Fibroblast of skin of left biceps (primary cell): Measurements from ENCODE around the gene LRRC38.
"Not testable (repeated sequence)": the region's sequence is repeated elsewhere in the genome, so short reads cannot be mapped to it uniquely, and the experiment has no call there.

Source experiments
- DNase-seq, 2 experiments: peaks; one replicate each; pipeline ENCODE4 v3.0.0-alpha.2; 2013; ENCODE audit warnings: low read depth in 2 of 2

The LRRC38 gene

GRCh38 chr1:13465515-13465914, 48.3 kb downstream of the LRRC38 start:
- no peak for DNase-seq

DNA sequence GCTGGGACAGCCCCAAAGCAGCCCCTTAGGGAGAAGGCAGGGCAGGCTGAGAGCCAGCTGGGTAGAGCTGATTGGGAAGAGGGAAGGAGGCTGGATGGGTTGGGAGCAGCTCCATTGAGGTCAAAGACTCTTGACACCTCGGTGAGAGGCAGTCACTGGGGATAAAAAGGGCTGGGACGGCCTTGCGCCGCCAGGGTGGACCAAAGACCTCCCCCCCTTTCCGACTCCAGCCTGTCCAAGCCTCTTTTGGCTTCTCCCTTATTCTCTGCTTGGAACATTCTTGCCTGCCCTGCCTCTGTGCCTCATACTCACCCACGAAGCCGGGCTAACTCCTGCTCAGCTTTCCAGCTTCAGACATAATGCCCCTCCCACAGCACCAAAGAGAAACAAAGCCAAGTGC, 51.1 kb downstream of the LRRC38 start:
- DNase-seq, result no peak

DNA sequence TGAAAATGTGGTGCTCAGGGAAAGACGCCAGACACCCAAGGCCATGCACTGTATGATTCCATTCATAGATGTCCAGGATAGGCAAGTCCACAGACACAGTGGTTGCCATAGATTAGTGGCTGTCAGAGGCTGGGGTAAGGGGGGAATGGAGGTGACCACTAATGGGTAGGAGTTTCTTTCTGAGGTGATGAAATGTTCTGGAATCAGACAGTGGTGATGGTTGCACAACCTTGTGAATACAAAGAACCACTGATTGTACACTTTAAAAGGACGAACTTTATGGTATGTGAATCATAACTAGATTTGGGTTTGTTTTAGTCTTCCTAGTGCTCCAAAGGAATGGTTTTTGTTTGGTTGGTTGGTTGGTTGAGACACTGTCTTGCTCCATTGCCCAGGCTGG, 51.8 kb downstream of the LRRC38 start:
- DNase-seq, result no peak

DNA sequence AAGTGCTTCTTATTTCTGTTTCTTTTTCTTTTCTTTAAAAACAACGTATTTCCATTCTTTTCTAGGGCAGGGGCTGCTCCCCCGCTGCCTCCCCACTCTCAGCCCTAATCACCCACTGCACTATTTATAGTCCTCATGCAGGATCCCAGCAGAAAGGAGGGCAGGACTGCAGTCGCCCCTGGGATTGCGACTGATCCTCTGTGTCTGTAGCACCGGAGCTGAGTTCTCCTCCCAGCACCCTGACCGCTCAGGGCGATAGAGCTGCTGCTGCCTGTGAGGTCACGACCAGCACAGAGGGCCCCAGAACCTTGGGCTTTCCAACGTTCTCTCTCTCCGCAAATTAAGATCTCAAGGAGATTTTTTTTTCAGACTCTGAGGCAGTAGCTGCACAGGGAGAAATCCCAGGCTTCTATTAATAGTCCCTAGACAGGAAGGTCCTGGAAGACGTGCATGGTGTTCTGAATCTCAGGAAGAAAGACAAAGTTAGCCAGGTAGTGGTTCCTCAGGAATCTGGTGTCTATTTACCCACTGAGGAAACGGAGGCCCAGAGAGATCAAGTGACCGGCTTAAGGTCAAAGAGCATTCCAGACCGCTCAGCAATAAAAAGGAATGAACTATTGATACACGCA, 56.8 kb downstream of the LRRC38 start:
- DNase-seq, result no peak

DNA sequence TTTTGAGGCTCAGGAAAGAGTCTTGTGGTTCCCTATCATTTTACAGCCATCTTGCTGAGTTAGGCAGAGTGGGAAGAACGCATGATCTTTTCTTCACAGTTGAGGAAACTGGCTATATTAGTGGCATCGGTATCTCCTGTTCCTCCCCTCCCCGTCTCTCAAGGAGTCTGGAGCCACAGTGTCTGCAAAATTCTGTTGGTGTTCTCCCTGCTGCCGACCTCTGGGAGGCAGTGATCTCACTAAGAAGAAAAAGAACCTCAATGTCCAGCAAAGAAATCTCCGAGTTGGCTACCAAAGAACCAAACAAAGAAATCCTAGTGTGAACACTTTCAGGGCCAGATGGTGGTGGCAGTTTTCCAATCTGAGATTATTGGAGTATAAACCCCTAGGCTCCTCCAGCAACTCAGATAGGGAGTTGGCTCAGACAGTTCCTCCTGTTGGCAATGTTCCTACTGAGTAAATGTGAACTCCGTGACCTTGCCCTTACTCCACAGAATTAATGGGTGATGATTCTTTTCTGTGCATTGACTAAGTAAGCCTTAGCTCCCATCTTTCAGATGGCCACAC, 62.3 kb downstream of the LRRC38 start:
- no peak for DNase-seq

DNA sequence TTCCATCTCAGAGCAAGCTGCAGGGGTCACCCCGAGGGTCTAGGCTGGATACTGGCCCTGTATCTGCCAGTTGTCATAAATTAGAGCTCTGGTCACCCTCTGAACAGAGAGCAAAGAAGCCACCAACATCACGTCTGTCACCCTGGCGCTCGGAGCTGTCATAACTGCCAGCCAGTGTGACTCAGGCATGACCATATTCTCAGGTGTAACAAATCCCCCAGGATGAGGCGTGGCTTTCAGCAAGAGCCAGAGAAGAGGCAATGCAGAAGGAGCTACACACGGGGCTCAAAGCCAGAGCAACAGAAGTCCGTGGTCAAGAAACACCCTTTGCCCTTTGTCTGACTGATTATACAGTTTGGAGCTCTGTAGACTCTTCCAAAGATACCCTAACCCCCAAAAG, 63.6 kb downstream of the LRRC38 start:
- DNase-seq, result no peak

GRCh38 chr1:13443335-13443979, 70.3 kb downstream of the LRRC38 start:
- DNase-seq, result no peak

DNA sequence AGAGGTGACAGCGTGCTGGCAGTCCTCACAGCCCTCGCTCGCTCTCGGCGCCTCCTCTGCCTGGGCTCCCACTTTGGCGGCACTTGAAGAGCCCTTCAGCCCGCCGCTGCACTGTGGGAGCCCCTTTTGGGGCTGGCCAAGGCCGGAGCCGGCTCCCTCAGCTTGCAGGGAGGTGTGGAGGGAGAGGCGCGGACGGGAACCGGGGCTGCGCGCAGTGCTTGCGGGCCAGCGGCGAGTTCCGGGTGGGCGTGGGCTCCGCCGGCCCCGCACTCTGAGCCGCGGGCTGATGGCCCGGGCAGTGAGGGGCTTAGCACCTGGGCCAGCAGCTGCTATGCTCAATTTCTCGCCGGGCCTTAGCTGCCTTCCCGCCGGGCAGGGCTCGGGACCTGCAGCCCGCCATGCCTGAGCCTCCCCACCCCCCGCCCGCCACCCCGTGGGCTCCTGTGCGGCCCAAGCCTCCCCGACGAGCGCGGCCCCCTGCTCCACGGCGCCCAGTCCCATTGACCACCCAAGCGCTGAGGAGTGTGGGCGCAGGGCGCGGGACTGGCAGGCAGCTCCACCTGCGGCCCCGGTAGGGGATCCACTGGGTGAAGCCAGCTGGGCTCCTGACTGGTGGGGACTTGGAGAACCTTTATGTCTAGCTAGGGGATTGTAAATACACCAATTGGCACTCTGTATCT, 74.6 kb downstream of the LRRC38 start:
- not testable (repeated sequence) for DNase-seq

DNA sequence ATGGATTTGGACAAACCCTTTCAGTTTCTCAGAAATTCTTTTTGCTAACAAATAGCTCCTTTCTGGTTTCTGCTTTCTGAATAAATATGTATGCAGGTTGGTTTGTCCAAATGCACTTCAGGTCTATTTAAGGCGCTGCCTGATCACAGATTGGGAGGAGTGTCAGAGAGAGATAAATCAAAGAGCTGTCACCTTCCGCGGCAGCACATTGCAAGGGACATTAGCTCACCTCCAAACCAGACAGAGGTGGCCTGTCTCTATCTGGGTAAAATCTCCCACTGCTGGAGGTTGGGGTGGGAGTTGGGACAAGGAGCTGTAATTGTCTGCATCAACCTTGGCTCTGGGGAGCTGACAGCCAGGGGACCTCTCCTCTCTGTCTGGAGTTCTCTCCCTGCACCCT, 78.3 kb downstream of the LRRC38 start:
- no peak for DNase-seq

GRCh38 chr1:13433694-13434358, 80.0 kb downstream of the LRRC38 start:
- not testable (repeated sequence) for DNase-seq

GRCh38 chr1:13432251-13432650, 81.6 kb downstream of the LRRC38 start:
- DNase-seq, result no peak

GRCh38 chr1:13430495-13430894, 83.3 kb downstream of the LRRC38 start:
- DNase-seq, result no peak
